Activated naive CD4-positive, alpha-beta T cell treated with anti-CD3 and anti-CD28 coated beads, Interleukin-2, amount 10 ng/mL, durations not matched to agents 7 days and 5 days (primary cell): ENCODE measurements around the gene DMRTB1.

Experiments
- CTCF ChIA-PET: fragments of 350-600 bp; sonication (Branson Sonifier 250); formaldehyde crosslinking; loops from one replicate; lab custom pipeline; 2021; ENCODE audit warnings: antibody characterized with exemption; lab: Charles Lee
- DNase-seq: peaks from one replicate; pipeline ENCODE4 v3.0.0-alpha.2; 2020
- H3K27ac Mint-ChIP-seq: one replicate; pipeline ENCODE4 v1.8.0; 2021; ENCODE audit warnings: mild to moderate bottlenecking, moderate library complexity, mixed read lengths
- H3K27me3 Mint-ChIP-seq: one replicate; pipeline ENCODE4 v1.8.0; 2021; ENCODE audit warnings: mild to moderate bottlenecking, mixed read lengths
- H3K36me3 Mint-ChIP-seq: one replicate; pipeline ENCODE4 v1.8.0; 2021; ENCODE audit warnings: mixed read lengths
- H3K4me1 Mint-ChIP-seq: one replicate; pipeline ENCODE4 v1.8.0; 2021; ENCODE audit warnings: mixed read lengths
- H3K4me3 Mint-ChIP-seq: one replicate; pipeline ENCODE4 v1.8.0; 2021; ENCODE audit warnings: mild to moderate bottlenecking, moderate library complexity, mixed read lengths
- H3K9me3 Mint-ChIP-seq: one replicate; pipeline ENCODE4 v1.8.0; 2021; ENCODE audit warnings: mixed read lengths

DMRTB1 gene

GRCh38 chr1:53477651-53478501, 18.7 kb downstream of the DMRTB1 start:
- no peaks in the 10 kb centered on the region for H3K36me3 Mint-ChIP-seq
- no peak overlapping the region for H3K27ac Mint-ChIP-seq
- H3K9me3 Mint-ChIP-seq: no peaks in the 10 kb centered on the region
- no peak overlapping the region for H3K4me3 Mint-ChIP-seq
- H3K4me1 Mint-ChIP-seq: no peaks in the 10 kb centered on the region
- DNase-seq: peak; percentile 17
- peaks cover 15% of the 10 kb centered on the region for H3K27me3 Mint-ChIP-seq
- CTCF ChIA-PET: no interaction called here

GRCh38 chr1:53478502-53478818, 19.3 kb downstream of the DMRTB1 start:
- CTCF ChIA-PET: no interaction called here
- Mint-ChIP-seq H3K27me3 (peaks cover 15% of the 10 kb centered on the region), H3K36me3 (no peaks in the 10 kb centered on the region), H3K4me3 (no peak overlapping the region), H3K27ac (no peak overlapping the region), H3K9me3 (no peaks in the 10 kb centered on the region), H3K4me1 (no peaks in the 10 kb centered on the region)
- no peak for DNase-seq

DNA sequence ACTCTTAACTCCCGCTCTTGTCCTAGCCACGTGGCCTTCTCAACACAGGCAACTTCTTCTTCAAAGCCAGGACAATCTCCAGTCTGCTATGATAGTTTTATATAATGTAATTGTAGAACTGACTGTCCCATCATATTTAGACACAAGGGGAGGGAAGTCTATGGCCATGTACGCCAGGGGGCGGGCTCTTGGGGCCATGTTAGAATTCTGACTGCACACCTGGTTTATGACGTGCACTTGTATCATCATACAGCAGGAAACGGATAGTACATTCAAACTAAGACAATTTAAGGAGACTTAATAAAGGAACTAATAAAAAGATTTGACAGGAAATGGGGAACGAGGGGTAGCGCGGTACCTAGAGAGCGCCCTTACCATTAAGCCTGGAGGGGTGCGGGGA, 21.5 kb downstream of the DMRTB1 start:
- H3K4me1 Mint-ChIP-seq: no peaks in the 10 kb centered on the region
- CTCF ChIA-PET: no interaction called here
- H3K27ac Mint-ChIP-seq: no peak overlapping the region
- no peak overlapping the region for H3K4me3 Mint-ChIP-seq
- no peaks in the 10 kb centered on the region for H3K9me3 Mint-ChIP-seq
- DNase-seq: no peak
- no peaks in the 10 kb centered on the region for H3K36me3 Mint-ChIP-seq
- H3K27me3 Mint-ChIP-seq: peaks cover 18% of the 10 kb centered on the region

GRCh38 chr1:53481456-53481855, 22.3 kb downstream of the DMRTB1 start:
- Mint-ChIP-seq H3K4me3 (no peak overlapping the region), H3K4me1 (no peaks in the 10 kb centered on the region), H3K27ac (no peak overlapping the region), H3K9me3 (no peaks in the 10 kb centered on the region), H3K36me3 (no peaks in the 10 kb centered on the region), H3K27me3 (peaks cover 23% of the 10 kb centered on the region)
- no peak for DNase-seq
- CTCF ChIA-PET: no interaction called here

- CTCF ChIA-PET: interaction anchor here (5.8 kb wide), 1 partner anchor 198 kb away, joined by 37 read pairs; no protein-coding TSS in a partner anchor
- Mint-ChIP-seq H3K36me3 (no peaks in the 10 kb centered on the region), H3K4me3 (no peak overlapping the region), H3K4me1 (no peaks in the 10 kb centered on the region), H3K27me3 (peaks cover 29% of the 10 kb centered on the region), H3K9me3 (no peaks in the 10 kb centered on the region), H3K27ac (no peak overlapping the region)
- no peak for DNase-seq
Observed at GRCh38 chr1:53482441-53483153, 23.4 kb downstream of the DMRTB1 start.

GRCh38 chr1:53483170-53483569, 24.0 kb downstream of the DMRTB1 start:
- H3K27me3 Mint-ChIP-seq: peaks cover 29% of the 10 kb centered on the region
- H3K4me1 Mint-ChIP-seq: no peaks in the 10 kb centered on the region
- no peak for DNase-seq
- no peak overlapping the region for H3K4me3 Mint-ChIP-seq
- H3K9me3 Mint-ChIP-seq: no peaks in the 10 kb centered on the region
- CTCF ChIA-PET: interaction anchor here (5.8 kb wide), 1 partner anchor 198 kb away, joined by 37 read pairs; no protein-coding TSS in a partner anchor
- no peaks in the 10 kb centered on the region for H3K36me3 Mint-ChIP-seq
- H3K27ac Mint-ChIP-seq: no peak overlapping the region

GRCh38 chr1:53483656-53484055, 24.5 kb downstream of the DMRTB1 start:
- no peaks in the 10 kb centered on the region for H3K36me3 Mint-ChIP-seq
- no peak overlapping the region for H3K27ac Mint-ChIP-seq
- CTCF ChIA-PET: interaction anchor here (1.5 to 5.8 kb wide), 2 partner anchors 9 to 197 kb away, joined by 7 to 37 read pairs; no protein-coding TSS in a partner anchor

DNA sequence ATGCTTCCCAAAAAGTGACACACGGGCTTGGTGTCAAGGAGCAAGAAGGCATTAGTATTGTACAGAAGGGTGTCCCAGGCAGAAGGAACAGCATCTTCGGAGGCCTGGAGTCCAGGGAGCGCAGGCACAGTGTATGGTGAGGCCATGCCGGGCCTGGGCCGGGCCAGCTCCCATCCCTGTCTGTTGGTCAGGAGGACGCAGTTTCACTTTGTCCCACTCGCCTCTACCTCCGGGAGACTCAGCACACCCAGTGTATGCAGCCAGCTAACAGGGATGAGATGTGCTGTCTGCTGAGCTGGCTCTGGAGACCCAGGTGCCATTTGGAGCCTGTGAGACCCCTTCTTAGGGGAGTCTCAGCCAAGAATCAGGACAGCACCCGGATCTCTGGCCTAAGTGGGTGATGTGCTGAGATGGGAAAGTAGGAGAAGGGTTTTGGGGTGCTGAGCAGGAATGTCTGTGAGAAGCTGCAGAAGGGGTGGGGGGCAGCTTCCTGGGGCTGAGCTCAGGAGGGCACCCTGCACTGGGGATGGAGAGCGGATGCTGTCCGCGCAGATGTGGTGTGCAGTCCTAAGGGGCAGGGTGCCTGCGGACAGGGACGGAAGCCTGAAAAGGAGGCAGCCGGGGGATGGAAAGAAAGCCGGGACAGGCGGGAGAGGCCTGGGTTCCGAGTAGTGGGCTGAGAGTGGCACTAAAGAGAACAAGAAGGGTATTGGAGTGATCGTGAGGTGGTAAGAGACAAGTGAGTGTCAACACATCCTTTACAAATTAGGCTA, 25.7 kb downstream of the DMRTB1 start:
- no peak overlapping the region for H3K4me3 Mint-ChIP-seq

More at GRCh38 chr1:53483656-53484055, 24.5 kb downstream of the DMRTB1 start:
- Mint-ChIP-seq H3K4me1 (no peaks in the 10 kb centered on the region), H3K4me3 (no peak overlapping the region), H3K9me3 (no peaks in the 10 kb centered on the region), H3K27me3 (peaks cover 29% of the 10 kb centered on the region)
- DNase-seq: no peak

GRCh38 chr1:53485478-53486394, 26.5 kb downstream of the DMRTB1 start:
- H3K4me1 Mint-ChIP-seq: no peaks in the 10 kb centered on the region
- no peak overlapping the region for H3K4me3 Mint-ChIP-seq
- CTCF ChIA-PET: interaction anchor here (0.9 to 5.8 kb wide), 13 partner anchors 9 to 280 kb away, joined by 3 to 37 read pairs (median 4); no protein-coding TSS in a partner anchor
- no peak overlapping the region for H3K27ac Mint-ChIP-seq
- H3K27me3 Mint-ChIP-seq: peaks cover 40% of the 10 kb centered on the region
- no peaks in the 10 kb centered on the region for H3K9me3 Mint-ChIP-seq
- peak; percentile 80 for DNase-seq
- no peaks in the 10 kb centered on the region for H3K36me3 Mint-ChIP-seq

More for the DNA sequence above, 25.7 kb downstream of the DMRTB1 start:
- Mint-ChIP-seq H3K36me3 (no peaks in the 10 kb centered on the region), H3K27ac (no peak overlapping the region), H3K9me3 (no peaks in the 10 kb centered on the region), H3K27me3 (peaks cover 38% of the 10 kb centered on the region), H3K4me1 (no peaks in the 10 kb centered on the region)
- CTCF ChIA-PET: interaction anchor here (1.3 to 5.8 kb wide), 5 partner anchors 10 to 281 kb away, joined by 3 to 37 read pairs (median 4); no protein-coding TSS in a partner anchor
- DNase-seq: no peak

DNA sequence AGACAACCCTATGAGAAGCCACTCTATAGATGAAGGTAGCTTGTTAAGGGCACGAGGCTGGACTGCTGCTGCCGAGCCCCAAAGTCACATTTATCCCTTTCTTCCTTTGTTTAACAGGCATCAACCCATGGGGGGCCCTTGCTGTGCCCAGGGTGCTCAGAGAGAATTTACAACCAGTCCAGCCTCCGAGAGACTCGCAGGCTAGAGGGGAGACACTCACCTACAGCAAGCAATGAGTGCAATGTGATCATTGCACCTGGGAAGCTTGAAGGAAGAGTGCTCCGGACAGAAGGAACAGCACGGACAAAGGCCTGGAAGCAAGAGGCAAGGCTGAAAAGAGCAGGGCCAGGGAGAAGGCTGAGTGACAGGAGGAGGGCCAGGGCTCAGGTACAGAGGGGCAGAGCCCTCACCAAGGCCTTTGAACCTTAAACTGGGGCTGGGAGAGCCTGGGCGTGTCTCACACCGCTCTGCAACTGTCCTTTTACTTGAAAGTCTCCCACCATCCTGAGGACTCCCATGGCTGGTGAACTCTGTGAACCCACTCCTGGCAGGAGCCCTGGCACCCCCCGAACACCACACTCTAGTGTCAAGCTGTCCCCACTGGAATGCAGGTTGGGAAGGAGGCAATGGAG, 27.3 kb downstream of the DMRTB1 start:
- no peaks in the 10 kb centered on the region for H3K4me1 Mint-ChIP-seq
- H3K27ac Mint-ChIP-seq: no peak overlapping the region
- peaks cover 40% of the 10 kb centered on the region for H3K27me3 Mint-ChIP-seq
- no peak for DNase-seq
- no peaks in the 10 kb centered on the region for H3K9me3 Mint-ChIP-seq
- H3K4me3 Mint-ChIP-seq: no peak overlapping the region
- no peaks in the 10 kb centered on the region for H3K36me3 Mint-ChIP-seq
- CTCF ChIA-PET: interaction anchor here (0.9 to 5.8 kb wide), 12 partner anchors 10 to 279 kb away, joined by 3 to 37 read pairs (median 4); no protein-coding TSS in a partner anchor

DNA sequence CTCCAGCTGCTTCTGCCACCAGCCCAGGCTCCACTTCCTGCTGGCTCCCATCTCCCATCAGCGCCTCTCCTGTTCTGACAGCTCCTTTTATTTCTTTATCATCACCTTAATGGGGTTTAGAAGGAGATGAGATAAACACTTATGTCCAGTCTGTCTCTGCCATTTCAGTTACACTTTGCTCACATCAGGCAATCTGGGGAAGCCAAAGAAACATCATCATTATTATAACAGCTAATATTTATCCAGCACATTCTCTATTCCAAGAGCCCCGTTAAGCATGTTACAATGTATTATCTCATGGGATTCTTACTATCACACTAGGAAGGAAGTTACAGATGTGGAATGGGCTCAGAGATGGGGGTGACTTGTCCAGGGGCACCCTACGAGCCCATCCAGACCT, 31.2 kb downstream of the DMRTB1 start:
- Mint-ChIP-seq H3K4me1 (no peaks in the 10 kb centered on the region), H3K27me3 (peaks cover 34% of the 10 kb centered on the region), H3K9me3 (no peaks in the 10 kb centered on the region), H3K27ac (no peak overlapping the region), H3K36me3 (no peaks in the 10 kb centered on the region), H3K4me3 (no peak overlapping the region)
- DNase-seq: no peak
- CTCF ChIA-PET: interaction anchor here (0.5 kb wide), 1 partner anchor 360 kb away, joined by 3 read pairs; no protein-coding TSS in a partner anchor

- DNase-seq: no peak
- H3K4me3 Mint-ChIP-seq: no peak overlapping the region
- H3K9me3 Mint-ChIP-seq: no peaks in the 10 kb centered on the region
- H3K27ac Mint-ChIP-seq: no peak overlapping the region
- H3K4me1 Mint-ChIP-seq: no peaks in the 10 kb centered on the region
- CTCF ChIA-PET: no interaction called here
- H3K36me3 Mint-ChIP-seq: no peaks in the 10 kb centered on the region
- H3K27me3 Mint-ChIP-seq: peaks cover 24% of the 10 kb centered on the region
Observed at GRCh38 chr1:53495633-53496345, 36.6 kb downstream of the DMRTB1 start.
